T-helper 17 cell (primary cell): ENCODE measurements around the gene CD180. TPM values are rescaled to one million over a fixed set of nuclear protein-coding genes. Genes with fewer than 3 reads are reported as not detected.

ENCODE experiments used
- ATAC-seq: fragments of 150-1000 bp; cut with Tn5 transposase; 2 replicates; pipeline ENCODE4 v1.10.0; 2021; ENCODE audit warnings: mild to moderate bottlenecking, moderate library complexity
- DNase-seq, 3 donors: peaks; one replicate each; pipeline versions ENCODE4 v3.0.0 to v3.0.0-alpha.2; 2020 to 2021
- H3K9me3 ChIP-seq: one replicate; pipeline ENCODE4 v1.7.0; 2013; ENCODE audit warnings: low read length, mild to moderate bottlenecking; ENCODE audit not compliant: control insufficient read depth, poor library complexity, severe bottlenecking
- H3K27ac Mint-ChIP-seq: one replicate; pipeline ENCODE4 v1.8.0; 2022; ENCODE audit warnings: mild to moderate bottlenecking, moderate library complexity, mixed read lengths
- H3K27me3 Mint-ChIP-seq: one replicate; pipeline ENCODE4 v1.8.0; 2022; ENCODE audit warnings: mixed read lengths
- H3K36me3 Mint-ChIP-seq: one replicate; pipeline ENCODE4 v1.8.0; 2022; ENCODE audit warnings: low read depth, mixed read lengths
- H3K4me1 Mint-ChIP-seq: one replicate; pipeline ENCODE4 v1.8.0; 2022; ENCODE audit warnings: mild to moderate bottlenecking, mixed read lengths
- H3K4me3 Mint-ChIP-seq: one replicate; pipeline ENCODE4 v1.8.0; 2022; ENCODE audit warnings: mild to moderate bottlenecking, moderate library complexity, mixed read lengths
- total RNA-seq, 4 donors: library from RNA in 2 of 4; stranded (reverse) in 2 of 4; gene quantifications; one replicate each; pipeline ENCODE4 v1.2.3 and lab custom pipeline; 2022 to 2026

The CD180 gene
- total RNA-seq, 2 donors from 2014 or later = 0.05 to 1.3 TPM

GRCh38 chr5:67156976-67157583 lies 39.5 kb downstream of the CD180 start:
- Mint-ChIP-seq H3K36me3 (peaks cover 2% of the 10 kb centered on the region), H3K4me3 (peak overlapping the region; percentile 31), H3K27me3 (no peaks in the 10 kb centered on the region), H3K27ac (peak overlapping the region; percentile 72), H3K4me1 (peaks cover 43% of the 10 kb centered on the region)
- DNase-seq (peak; percentile 30 to 32 (median 32)), ATAC-seq (peak; percentile 68)
- no peaks in the 10 kb centered on the region for H3K9me3 ChIP-seq

GRCh38 chr5:67154556-67155206 lies 41.9 kb downstream of the CD180 start:
- Mint-ChIP-seq H3K4me3 (no peak overlapping the region), H3K36me3 (peaks cover 2% of the 10 kb centered on the region), H3K27ac (peak overlapping the region; percentile 32), H3K4me1 (peaks cover 22% of the 10 kb centered on the region), H3K27me3 (no peaks in the 10 kb centered on the region)
- no peak for ATAC-seq
- no peak for DNase-seq
- peaks cover 2% of the 10 kb centered on the region for H3K9me3 ChIP-seq

- peaks cover 2% of the 10 kb centered on the region for H3K36me3 Mint-ChIP-seq
- H3K4me1 Mint-ChIP-seq = peaks cover 14% of the 10 kb centered on the region
- DNase-seq (no peak), ATAC-seq (no peak)
- peaks cover 2% of the 10 kb centered on the region for H3K9me3 ChIP-seq
- no peak overlapping the region for H3K4me3 Mint-ChIP-seq
- H3K27me3 Mint-ChIP-seq = no peaks in the 10 kb centered on the region
- no peak overlapping the region for H3K27ac Mint-ChIP-seq
Measured at GRCh38 chr5:67153292-67153691, 43.3 kb downstream of the CD180 start.

- no peak for DNase-seq
- Mint-ChIP-seq H3K36me3 (peaks cover 2% of the 10 kb centered on the region), H3K4me1 (peaks cover 13% of the 10 kb centered on the region), H3K27me3 (no peaks in the 10 kb centered on the region), H3K27ac (no peak overlapping the region), H3K4me3 (no peak overlapping the region)
- H3K9me3 ChIP-seq = peaks cover 2% of the 10 kb centered on the region
- ATAC-seq = no peak
Measured at GRCh38 chr5:67152400-67152799, 44.2 kb downstream of the CD180 start.

GRCh38 chr5:67149951-67150523 lies 46.6 kb downstream of the CD180 start:
- no peak for DNase-seq
- no peaks in the 10 kb centered on the region for H3K27me3 Mint-ChIP-seq
- H3K4me3 Mint-ChIP-seq = no peak overlapping the region
- peaks cover 2% of the 10 kb centered on the region for H3K36me3 Mint-ChIP-seq
- H3K27ac Mint-ChIP-seq = no peak overlapping the region
- H3K9me3 ChIP-seq = peaks cover 2% of the 10 kb centered on the region
- ATAC-seq = no peak
- peaks cover 4% of the 10 kb centered on the region for H3K4me1 Mint-ChIP-seq

GRCh38 chr5:67149057-67149950 lies 47.3 kb downstream of the CD180 start:
- DNase-seq (no peak), ATAC-seq (no peak)
- H3K27me3 Mint-ChIP-seq = no peaks in the 10 kb centered on the region
- peaks cover 5% of the 10 kb centered on the region for H3K36me3 Mint-ChIP-seq
- no peak overlapping the region for H3K4me3 Mint-ChIP-seq
- H3K27ac Mint-ChIP-seq = peak overlapping the region; percentile 41
- H3K9me3 ChIP-seq = peaks cover 2% of the 10 kb centered on the region
- H3K4me1 Mint-ChIP-seq = peaks cover 2% of the 10 kb centered on the region

GRCh38 chr5:67147760-67148159 lies 48.8 kb downstream of the CD180 start:
- peaks cover 2% of the 10 kb centered on the region for H3K9me3 ChIP-seq
- H3K4me3 Mint-ChIP-seq = no peak overlapping the region
- ATAC-seq (no peak), DNase-seq (no peak)
- peaks cover 2% of the 10 kb centered on the region for H3K4me1 Mint-ChIP-seq
- H3K27ac Mint-ChIP-seq = peak overlapping the region; percentile 41
- H3K36me3 Mint-ChIP-seq = peaks cover 10% of the 10 kb centered on the region
- H3K27me3 Mint-ChIP-seq = no peaks in the 10 kb centered on the region

GRCh38 chr5:67146981-67147380 lies 49.6 kb downstream of the CD180 start:
- ATAC-seq = no peak
- H3K4me3 Mint-ChIP-seq = no peak overlapping the region
- no peak for DNase-seq
- peaks cover 2% of the 10 kb centered on the region for H3K4me1 Mint-ChIP-seq
- H3K27ac Mint-ChIP-seq = no peak overlapping the region
- no peaks in the 10 kb centered on the region for H3K27me3 Mint-ChIP-seq
- H3K9me3 ChIP-seq = peaks cover 2% of the 10 kb centered on the region
- peaks cover 12% of the 10 kb centered on the region for H3K36me3 Mint-ChIP-seq

- Mint-ChIP-seq H3K4me1 (peaks cover 2% of the 10 kb centered on the region), H3K36me3 (peaks cover 12% of the 10 kb centered on the region), H3K27me3 (no peaks in the 10 kb centered on the region), H3K4me3 (no peak overlapping the region), H3K27ac (no peak overlapping the region)
- ATAC-seq = no peak
- DNase-seq = no peak
- peaks cover 2% of the 10 kb centered on the region for H3K9me3 ChIP-seq
Measured at GRCh38 chr5:67146574-67146973, 50.0 kb downstream of the CD180 start.

GRCh38 chr5:67144183-67144639 lies 52.4 kb downstream of the CD180 start:
- Mint-ChIP-seq H3K27ac (no peak overlapping the region), H3K4me1 (peaks cover 5% of the 10 kb centered on the region), H3K4me3 (no peak overlapping the region), H3K27me3 (no peaks in the 10 kb centered on the region), H3K36me3 (peaks cover 16% of the 10 kb centered on the region)
- ATAC-seq (no peak), DNase-seq (no peak)
- no peaks in the 10 kb centered on the region for H3K9me3 ChIP-seq

- no peaks in the 10 kb centered on the region for H3K27me3 Mint-ChIP-seq
- no peak for ATAC-seq
Measured at GRCh38 chr5:67143549-67143948, 53.0 kb downstream of the CD180 start.

GRCh38 chr5:67142816-67143215 lies 53.8 kb downstream of the CD180 start:
- ATAC-seq (no peak), DNase-seq (no peak)
- Mint-ChIP-seq H3K27ac (no peak overlapping the region), H3K27me3 (no peaks in the 10 kb centered on the region), H3K4me3 (no peak overlapping the region), H3K36me3 (peaks cover 16% of the 10 kb centered on the region), H3K4me1 (peaks cover 5% of the 10 kb centered on the region)
- no peaks in the 10 kb centered on the region for H3K9me3 ChIP-seq

More at GRCh38 chr5:67143549-67143948, 53.0 kb downstream of the CD180 start:
- DNase-seq = no peak
- Mint-ChIP-seq H3K4me3 (no peak overlapping the region), H3K36me3 (peaks cover 16% of the 10 kb centered on the region), H3K27ac (no peak overlapping the region), H3K4me1 (peaks cover 5% of the 10 kb centered on the region)
- H3K9me3 ChIP-seq = no peaks in the 10 kb centered on the region

- Mint-ChIP-seq H3K4me1 (peaks cover 4% of the 10 kb centered on the region), H3K36me3 (peaks cover 16% of the 10 kb centered on the region), H3K27me3 (no peaks in the 10 kb centered on the region), H3K4me3 (no peak overlapping the region), H3K27ac (peak overlapping the region; percentile 32)
- no peaks in the 10 kb centered on the region for H3K9me3 ChIP-seq
- ATAC-seq = no peak
- DNase-seq = no peak
Measured at GRCh38 chr5:67141644-67142043, 55.0 kb downstream of the CD180 start.
